A172 (cell line): Measurements from ENCODE around the gene IGF1R. TPM values are rescaled to one million over a fixed set of nuclear protein-coding genes. Genes with fewer than 3 reads are reported as not detected.

Experiments
- DNase-seq: peaks from one replicate; pipeline ENCODE4 v3.0.0-alpha.2; 2015; ENCODE audit warnings: low spot score
- total RNA-seq: library from RNA; depleted of rRNA; stranded (reverse); fragments of >200 nt; shearing (Covaris generic); gene quantifications from 2 replicates; pipeline ENCODE4 v1.2.3, GENCODE V29; 2014

The IGF1R gene
- total RNA-seq, 1 experiment from 2014 or later = 6.1 TPM

DNA sequence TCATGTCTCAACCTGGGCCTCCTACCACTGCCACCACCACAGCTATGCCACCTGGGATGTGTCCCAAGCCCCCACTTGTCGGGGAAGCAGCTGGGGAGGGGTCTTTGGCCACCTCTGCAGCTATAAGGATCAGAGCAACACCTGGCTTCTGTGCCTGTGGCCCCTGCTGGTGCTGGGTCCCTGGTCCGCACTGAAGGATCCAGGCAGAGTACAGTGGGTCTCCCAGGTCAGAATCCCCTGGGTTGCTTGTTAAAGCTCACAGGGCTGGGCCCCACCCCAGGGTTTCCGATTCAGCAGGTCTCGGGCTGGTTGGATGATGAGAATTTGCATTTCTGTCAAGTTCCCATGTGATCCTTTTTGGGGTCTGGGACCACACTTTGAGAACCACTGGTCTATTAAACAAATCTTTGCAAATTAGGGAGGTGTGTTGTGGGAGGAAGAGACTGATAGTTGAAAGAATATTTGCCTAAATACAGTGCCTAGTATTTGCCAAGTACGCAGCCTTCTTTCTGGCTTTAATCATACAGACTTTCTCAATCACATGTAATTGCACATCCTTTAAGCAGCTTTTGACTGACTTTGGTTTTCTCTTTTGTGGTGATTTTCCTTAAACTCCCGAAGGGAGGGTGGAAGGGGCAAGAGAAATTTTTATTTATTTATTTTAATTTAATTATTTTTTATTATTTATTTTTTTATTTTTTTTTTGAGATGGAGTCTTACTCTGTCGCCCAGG lies 127.3 kb downstream of the IGF1R start:
- no peak for DNase-seq

DNA sequence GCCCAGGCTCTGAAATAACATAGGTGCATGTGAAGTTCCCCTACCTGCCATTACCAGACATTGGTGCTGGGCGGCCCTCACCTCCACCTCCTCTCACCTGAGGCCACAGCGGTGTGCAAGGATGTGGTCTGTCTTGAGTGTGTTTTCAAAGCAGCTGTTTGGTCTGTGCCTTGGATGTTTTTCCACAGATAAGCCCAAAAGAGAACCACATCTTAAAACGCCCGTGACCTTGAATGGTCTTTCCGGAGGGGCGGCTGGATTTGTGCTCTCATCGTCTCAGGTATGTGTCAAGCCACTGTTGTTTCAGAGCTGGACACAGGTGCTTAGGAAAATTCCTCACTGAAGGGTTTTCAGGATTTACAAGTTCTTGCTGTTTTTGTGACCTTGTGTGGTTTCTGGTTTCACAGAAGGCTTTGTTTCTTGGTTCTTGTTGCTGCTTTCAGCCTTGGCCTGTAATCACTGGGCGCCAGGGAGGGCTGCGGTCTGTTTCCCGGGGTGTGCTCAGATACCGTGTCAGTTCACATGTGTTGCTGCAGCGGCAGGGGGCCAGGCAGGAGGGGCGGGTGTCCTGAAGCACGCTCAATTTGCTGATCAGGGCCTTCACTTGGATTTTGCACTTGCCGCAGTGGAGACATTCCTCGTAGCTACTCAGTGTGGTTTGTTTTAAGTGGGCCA lies 128.4 kb downstream of the IGF1R start:
- DNase-seq = peak; percentile 32

DNA sequence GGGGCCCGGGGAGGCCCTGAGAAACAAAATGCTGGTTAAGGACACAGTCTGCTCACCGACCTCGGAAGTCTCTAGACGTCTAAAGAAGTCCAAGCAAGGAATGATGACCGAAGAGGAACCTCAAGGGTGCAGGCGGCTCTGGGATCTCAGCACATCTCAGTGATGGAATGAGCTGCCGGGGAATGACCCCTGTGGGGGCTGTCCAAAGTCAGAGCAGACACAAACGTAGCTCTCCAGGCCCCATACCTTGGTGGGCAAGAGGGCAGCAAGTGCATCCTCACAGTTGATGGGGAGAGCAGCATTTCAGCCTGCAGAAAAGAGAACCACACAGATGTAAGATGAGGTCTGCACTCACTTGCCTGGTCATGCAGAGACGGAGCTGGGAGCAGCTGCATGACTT lies 129.1 kb downstream of the IGF1R start:
- no peak for DNase-seq

DNA sequence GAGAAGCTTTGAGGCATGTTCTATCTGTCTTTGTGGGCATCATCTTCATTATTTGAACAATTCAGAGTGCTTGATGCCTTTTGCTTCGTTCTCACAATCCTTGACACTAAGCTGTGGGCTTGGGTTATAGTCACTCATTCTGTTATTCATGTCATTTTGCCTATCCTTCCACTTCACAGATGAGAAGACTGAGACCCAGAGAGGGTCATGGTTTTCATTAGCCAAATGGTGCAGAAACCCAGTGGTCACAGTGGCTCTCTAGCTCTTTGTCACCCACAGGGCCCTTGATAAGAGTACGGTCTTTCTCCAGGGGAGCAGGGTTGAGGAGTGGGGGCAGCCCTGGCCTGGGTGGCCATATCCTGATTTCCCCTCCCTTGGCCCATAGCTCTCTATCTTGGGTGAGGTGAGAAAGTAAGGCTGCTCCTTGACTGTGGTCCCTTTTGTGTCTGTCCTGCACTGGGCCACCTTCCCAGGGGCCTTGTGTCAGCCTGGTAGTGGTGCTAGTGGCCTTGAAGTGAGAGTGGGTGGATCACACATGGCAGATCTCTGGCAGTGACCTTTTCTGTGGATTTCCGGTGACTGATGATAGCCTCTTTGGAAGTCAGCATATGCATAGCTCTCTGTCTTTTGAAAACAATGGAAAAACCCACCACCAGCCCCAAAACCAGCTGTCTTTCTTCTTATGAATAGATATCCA lies 130.1 kb downstream of the IGF1R start:
- DNase-seq = no peak

DNA sequence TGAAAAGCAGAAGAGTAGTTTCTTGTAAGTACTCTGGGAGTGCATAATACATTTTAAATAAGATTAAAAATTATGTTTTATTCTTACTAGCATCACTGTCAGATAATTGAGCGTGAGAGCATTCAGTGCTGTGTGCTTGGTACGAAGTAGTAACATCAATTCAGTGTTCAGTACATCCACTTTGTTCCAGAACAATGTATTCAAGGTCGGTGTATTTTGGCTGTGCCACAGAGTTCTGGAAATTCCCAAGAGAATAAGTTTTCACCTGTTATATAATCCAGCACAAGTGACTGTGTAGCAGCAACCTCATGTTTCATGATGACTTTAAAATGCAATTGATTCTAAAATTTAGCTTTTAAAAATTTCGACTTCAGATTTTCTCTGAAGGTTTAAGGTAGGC lies 130.6 kb downstream of the IGF1R start:
- DNase-seq = no peak

DNA sequence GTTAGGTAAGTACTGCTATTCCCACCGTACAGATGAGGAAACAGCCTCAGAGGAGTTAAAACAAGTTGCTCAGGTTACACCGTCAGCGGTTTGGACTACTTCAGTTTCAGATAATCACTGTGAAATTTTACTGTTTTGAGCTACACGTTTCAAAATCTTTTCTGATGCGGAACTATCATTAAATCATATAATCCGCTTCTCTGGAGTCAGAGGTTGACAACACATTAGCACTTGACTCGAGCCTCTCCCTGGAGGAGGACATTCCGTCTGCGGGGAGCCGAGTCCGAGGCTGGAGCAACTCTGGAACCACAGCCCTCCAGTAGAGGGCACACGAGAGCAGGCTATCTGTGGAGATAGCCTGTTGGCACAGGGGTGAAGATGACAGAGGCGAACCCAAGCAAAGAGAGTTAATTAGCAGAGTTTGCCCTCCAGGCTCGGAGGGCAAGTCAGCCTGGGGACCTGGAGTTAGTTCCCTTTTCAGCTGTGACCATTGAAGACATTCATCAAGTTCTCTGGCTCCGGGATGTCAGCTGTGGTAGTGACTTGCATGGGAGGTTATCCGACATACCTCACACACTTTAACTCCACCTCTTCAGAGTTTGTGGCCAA lies 131.2 kb downstream of the IGF1R start:
- DNase-seq = peak; percentile 83

DNA sequence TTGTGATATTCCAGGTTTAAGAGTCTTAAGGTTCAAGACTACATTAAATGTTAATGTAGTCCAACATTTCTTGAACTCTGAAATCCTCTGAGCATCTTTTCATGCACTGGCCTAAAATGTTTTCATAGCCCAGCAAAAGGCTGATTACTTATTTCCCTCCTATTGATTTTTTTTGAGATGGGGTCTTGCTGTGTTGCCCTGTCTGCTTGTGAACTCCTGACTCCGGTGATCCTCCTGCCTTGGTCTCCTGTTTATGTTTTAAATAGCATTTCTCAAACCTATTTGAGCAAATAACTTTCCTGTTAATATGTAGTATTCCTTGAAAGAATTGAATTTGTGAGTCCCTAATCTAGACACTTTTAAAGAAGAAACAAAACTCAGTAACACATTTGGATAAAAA lies 133.5 kb downstream of the IGF1R start:
- no peak for DNase-seq

DNA sequence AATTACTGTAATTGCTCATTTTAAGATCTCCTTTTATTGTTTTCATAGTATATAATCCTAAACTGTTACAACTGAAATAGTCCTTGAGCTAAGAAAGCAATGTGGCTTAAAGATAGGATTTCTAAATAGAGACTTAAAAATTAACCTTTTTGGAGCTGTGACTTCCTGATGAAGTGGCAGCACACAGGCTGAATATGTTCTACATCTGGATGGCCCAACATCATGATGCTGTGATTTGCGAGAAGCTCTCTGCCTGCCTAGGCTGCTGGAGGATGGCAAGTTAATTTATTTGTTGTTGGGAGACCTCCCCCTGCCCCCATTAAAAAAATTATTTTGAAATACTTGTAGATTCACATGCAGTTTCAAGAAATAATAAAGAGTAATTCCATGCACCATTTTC lies 134.5 kb downstream of the IGF1R start:
- DNase-seq = no peak

DNA sequence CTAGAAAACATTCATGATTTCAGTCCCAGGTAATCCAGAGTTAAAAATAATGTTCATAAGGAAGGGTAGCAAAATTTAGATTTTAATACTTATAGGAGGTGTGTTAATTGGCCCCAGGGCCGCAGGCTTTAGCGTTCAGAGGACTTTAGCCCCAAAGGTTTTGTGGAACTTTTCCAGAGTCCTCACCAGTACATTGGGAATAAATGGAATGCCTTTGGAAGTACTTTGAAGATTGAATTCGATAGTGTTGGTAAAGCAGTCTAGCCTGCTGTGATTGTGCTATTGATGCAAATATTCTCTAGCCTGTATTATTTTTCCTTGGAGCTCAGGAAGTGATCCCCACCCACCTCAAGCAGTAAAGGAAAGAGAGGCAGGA lies 137.1 kb downstream of the IGF1R start:
- no peak for DNase-seq

DNA sequence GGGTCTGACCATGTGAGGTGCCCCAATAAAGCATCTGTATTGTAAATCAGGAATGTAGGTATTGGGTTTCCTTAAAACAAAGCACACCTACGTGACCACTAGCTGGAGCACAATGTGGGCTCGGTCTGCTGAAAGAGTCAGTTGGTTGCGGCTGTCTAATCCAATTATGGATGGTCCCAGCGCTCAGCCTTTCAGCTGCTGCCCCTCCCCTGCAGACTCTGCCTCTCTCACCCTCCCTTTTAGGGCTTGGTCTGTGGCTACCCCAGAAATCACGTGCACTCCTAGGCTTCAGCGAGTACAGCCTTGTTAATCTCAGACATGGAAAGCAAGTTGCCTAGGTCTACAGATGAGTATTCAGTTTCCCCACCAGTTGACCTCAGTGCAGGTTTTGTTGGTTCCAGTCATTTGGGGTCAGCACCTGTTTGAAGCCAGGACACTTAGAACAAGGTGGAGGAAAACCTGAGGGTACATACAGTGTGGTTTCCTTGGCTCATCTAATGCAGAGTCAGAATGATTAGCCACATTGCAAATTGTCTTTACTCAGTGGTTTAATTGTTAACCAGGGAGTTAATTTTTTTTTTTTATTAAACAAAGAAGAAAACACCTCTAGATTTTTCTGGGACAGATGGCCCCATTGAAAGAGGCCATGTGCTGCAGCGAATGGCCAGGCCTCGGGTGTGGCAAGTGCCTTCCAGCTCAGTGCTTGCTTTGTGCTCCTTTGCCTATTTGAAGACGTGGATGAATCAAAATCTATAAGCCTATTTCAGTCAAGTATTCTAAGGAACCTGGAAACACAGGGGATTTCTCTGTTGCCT lies 137.7 kb downstream of the IGF1R start:
- no peak for DNase-seq

DNA sequence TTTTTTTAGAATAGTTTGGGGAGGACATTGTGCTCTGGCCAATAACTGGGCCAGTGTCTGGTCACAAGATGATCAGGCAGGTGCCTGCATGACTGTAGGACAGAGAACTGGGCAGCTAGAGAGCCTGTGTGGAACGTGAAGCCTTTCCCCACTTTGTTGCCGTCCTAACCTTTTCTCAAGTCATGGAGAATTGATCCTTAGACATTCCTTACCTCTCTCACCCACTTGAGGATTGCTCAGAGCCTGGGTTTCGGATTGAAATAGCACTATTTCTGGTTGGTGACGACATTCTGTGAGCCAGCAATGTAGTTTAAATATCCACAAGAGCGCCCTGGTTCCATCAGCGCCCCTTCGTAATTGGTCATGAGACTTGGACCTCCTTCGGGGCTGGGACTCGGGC lies 138.4 kb downstream of the IGF1R start:
- DNase-seq = no peak

DNA sequence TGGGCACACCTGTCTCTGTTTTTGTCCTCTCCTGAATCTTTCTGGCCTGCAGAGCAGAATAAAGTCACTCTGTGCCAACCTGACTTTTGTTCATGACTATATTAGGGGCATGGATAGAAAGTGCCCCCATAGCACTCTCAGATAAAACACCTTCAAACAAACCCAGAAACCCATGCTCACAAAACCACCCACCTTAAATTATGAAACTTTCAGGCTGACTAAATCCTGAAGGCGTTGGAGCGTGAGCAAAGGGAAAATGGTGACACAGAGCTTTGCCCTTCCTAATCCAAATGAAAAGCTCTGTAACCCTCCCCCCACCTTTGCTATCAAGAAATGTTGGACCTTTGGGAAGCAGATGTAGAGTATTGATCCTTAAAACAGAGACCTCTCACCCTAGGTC lies 138.9 kb downstream of the IGF1R start:
- DNase-seq = no peak

DNA sequence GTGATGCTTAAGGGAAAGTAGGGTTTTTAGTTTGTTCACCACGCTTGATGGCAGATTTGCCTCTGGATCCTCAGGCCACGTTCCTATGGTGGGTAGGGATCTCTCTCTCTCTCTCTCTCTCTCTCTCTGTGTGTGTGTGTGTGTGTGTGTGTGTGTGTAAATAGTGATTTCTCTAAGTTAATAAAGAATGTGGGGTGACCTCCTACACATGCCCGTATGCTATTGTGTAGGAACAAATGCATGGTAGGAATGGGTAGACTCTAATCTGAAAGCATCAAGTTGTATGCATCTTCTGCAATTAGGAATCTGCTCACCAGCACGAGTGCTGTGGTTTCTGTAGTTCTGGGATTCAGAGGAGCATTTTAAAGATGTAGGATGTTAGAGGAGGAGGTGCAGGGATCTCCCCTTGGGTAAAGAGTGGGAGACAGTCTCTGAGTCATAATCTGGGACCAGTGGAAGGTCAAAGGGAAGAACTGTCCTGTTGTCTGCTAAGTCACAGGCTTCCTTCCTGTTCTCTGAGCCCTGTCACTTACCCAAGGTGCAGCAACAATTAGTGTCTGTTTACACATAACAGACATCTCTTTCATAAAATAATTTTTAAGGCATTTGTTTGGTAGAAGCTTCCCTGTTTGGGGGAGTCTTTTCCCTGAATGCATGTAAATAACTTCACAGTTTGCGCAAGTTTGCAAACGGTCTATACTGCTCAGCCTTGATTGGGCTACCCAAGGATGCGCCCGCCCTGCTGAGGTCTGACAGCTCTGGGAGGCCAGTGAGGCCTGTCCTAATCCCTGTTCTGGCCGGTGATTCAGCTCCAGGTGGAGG lies 139.8 kb downstream of the IGF1R start:
- DNase-seq = peak; percentile 18

DNA sequence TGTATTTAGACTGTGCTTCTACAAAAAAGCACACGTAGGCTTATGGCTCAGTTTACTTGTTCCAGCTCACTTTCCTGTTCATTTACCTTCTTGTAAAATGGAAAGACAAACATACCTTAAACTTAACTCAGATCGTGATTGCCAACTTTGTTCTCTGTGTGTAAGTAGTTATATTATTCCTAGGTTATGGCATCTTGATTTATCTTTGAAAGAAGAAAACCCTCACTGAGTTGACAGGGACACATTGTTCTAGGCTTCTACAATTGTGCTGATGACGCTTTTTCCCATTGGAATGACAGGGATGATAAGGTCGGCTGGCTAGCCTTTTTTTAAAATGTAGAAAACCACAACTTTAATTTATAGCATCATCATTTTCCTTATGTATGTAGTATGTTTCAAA lies 140.7 kb downstream of the IGF1R start:
- DNase-seq = no peak

DNA sequence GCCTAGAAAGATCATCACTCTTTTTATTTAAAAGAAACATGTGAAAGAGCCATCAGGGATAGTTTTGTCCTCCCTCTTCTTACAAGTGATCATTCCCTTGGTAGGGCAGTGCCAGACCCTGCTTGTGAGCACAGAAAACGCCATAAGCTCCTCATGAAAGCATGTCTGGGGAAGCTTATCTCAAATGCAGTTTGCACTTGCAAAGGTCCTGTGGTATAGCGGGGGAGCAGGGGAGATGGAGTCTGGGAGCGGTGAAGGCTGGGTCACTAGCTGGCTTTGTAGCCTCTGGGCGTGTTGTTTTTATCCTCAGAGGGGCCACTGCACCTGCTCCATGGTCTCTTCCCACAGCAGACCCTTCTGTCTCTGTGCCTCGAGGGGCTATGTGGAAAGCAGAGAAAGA lies 141.9 kb downstream of the IGF1R start:
- DNase-seq = no peak

DNA sequence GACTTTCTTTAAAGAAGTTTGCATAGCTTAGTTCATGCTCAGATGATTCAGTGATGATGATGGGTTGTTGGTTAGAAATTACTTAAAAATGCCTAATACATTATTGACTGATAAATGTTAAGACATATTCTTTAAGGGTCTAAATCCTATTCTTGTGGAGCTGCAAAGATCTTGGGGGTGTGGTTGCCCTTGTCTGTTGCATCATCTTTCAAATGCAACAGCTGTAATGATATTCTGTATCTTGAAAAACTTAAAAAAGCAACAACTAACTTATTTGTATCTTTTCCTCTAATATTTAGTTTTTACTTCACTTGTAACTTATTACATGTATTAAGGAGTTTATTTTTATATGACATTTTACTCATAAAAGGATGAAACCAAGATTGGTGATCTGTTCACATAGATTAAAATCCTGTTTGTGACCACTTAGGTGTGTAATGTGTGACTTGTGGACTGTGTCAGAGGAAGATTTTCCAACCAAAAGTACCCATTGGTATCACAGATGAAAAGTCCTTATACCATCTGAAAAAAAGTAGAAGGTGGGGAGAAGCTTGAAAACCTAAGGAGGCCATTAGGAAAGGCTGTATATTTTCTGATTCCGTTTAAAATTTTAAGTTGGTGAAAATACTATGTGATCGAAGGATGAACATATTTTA lies 142.8 kb downstream of the IGF1R start:
- DNase-seq = no peak

DNA sequence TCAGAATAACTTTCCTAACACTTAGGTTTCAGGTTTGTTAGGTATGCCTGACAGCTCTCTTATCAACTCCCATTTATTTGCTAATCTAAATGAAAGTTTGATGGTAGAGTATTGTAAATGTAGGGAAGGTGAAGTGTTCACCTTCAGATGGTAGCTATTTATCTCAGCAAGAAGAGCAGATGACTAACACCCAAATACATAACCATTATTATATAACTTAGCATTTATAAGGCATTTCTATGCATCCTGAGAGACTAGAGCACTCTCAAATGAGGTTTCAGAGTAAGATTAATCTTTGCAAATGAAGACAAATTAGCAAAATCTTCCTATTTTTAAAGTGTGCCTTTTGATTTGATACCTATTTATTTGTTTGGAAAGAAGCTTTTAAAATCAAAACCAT lies 143.8 kb downstream of the IGF1R start:
- DNase-seq = no peak

DNA sequence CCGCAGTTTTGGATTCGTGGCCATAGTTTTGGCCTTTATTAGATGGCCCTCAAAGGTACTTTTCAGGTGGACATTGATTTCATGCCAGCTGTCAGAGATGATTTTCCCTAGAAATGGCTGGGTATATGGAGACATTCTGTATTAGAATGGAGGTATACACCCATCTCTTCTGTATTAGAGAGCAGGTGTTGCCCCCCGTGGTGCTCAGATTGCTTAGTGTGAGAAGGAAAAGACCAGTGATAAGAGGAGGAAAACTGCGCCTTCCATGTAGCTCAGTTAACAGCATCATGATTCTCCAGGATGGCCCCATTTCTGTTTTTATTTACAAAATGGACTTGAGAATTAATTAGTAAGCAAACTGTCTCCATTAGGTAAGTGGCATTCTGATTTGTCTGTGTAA lies 145.9 kb downstream of the IGF1R start:
- DNase-seq = no peak

DNA sequence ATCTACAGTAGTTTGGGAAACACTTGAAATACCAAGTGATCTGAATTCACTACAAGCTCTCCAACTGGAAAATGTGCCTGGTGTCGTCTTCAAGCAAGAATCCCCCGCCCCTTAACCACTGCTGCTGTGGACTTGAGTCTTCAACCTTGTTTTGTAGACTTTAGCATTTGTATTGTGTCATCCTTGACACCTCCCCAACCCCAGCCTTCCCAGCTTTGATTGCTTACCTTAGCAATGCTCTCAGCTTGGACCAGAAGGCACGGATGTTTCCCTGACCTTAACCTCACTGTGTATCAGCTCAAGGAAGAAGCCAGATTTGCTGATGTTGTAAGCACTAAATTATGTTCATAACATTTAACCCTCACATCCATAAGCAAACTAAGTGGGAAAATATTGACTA lies 146.4 kb downstream of the IGF1R start:
- DNase-seq = no peak

DNA sequence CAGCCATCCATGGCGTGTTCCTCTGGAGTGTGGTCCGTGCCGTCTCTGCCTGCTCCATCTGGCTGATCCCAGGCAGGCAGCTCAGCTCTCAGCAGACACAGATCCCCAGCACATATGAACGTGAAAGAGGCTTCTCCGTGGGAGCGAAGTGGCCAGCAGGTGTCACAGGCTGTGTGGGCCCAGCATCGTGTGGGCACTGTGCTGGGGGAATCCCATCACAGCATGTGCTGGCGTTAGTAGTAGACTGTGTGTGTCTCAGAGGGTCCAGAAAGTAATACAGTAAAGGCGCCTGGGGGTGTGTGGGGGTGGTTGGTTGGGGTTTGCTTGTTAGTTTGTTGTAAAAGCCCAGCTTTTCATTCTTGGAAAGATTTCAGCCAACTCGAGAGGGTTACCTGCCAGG lies 147.6 kb downstream of the IGF1R start:
- DNase-seq = no peak
